H9 (cell line): ENCODE data around the gene FXYD7. TPM values are rescaled to one million over a fixed set of nuclear protein-coding genes. Genes with fewer than 3 reads are reported as not detected.
A peak's percentile ranks its signal among the peaks of the same experiment; 100 is the strongest.

ENCODE experiments used
- DNase-seq: peaks from one replicate; pipeline ENCODE4 v3.0.0-alpha.2; 2017
- H2AFZ ChIP-seq: one replicate; pipeline ENCODE4 v1.6.1; 2013; ENCODE audit warnings: mild to moderate bottlenecking, low read length, control low read depth, moderate library complexity
- H2AK5ac ChIP-seq: 2 replicates; pipeline ENCODE4 v1.6.1; 2013; ENCODE audit warnings: low read length, control low read depth, mixed read lengths; ENCODE audit not compliant: insufficient read length
- H2BK120ac ChIP-seq: one replicate; pipeline ENCODE4 v1.6.1; 2013; ENCODE audit warnings: low read depth, mild to moderate bottlenecking, low read length, control low read depth, inconsistent platforms; ENCODE audit not compliant: poor library complexity, severe bottlenecking
- H2BK12ac ChIP-seq: 2 replicates; pipeline ENCODE4 v1.6.1; 2013; ENCODE audit warnings: low read length, control low read depth, mixed read lengths, low read depth; ENCODE audit not compliant: insufficient read length
- H2BK15ac ChIP-seq: 2 replicates; pipeline ENCODE4 v1.6.1; 2013; ENCODE audit warnings: low read depth, low read length, control low read depth
- H2BK20ac ChIP-seq: one replicate; pipeline ENCODE4 v1.6.1; 2013; ENCODE audit warnings: low read depth, mild to moderate bottlenecking, low read length, control low read depth, inconsistent platforms; ENCODE audit not compliant: poor library complexity, severe bottlenecking
- H2BK5ac ChIP-seq: 2 replicates; pipeline ENCODE4 v1.6.1; 2013; ENCODE audit warnings: low read length, control low read depth, mixed read lengths; ENCODE audit not compliant: insufficient read length
- H3K14ac ChIP-seq: 2 replicates; pipeline ENCODE4 v1.6.1; 2013; ENCODE audit warnings: low read length, control low read depth; ENCODE audit not compliant: insufficient read depth
- H3K18ac ChIP-seq: 2 replicates; pipeline ENCODE4 v1.6.1; 2013; ENCODE audit warnings: low read depth, mild to moderate bottlenecking, mixed read lengths, low read length, control low read depth; ENCODE audit not compliant: insufficient read length
- H3K23ac ChIP-seq: 2 replicates; pipeline ENCODE4 v1.6.1; 2013; ENCODE audit warnings: low read length, control low read depth, mixed read lengths, low read depth; ENCODE audit not compliant: insufficient read length
- H3K23me2 ChIP-seq: 2 replicates; pipeline ENCODE4 v1.6.1; 2013; ENCODE audit warnings: low read depth, mild to moderate bottlenecking, mixed read lengths, low read length, control low read depth; ENCODE audit not compliant: insufficient read length, poor library complexity, severe bottlenecking
- H3K27ac ChIP-seq: 2 replicates; pipeline ENCODE4 v1.5.1; 2013; ENCODE audit warnings: low read length, control low read depth, mixed read lengths, low read depth; ENCODE audit not compliant: insufficient read length
- H3K27me3 ChIP-seq: 2 replicates; pipeline ENCODE4 v1.6.1; 2013; ENCODE audit warnings: low read length, control low read depth, inconsistent platforms; ENCODE audit not compliant: insufficient read depth
- H3K4ac ChIP-seq: 2 replicates; pipeline ENCODE4 v1.6.1; 2013; ENCODE audit warnings: low read depth, mild to moderate bottlenecking, control low read depth, inconsistent platforms, low read length, moderate library complexity
- H3K4me1 ChIP-seq: 2 replicates; pipeline ENCODE4 v1.6.1; 2013; ENCODE audit warnings: low read length, control low read depth, inconsistent platforms; ENCODE audit not compliant: insufficient read depth
- H3K4me2 ChIP-seq: 2 replicates; pipeline ENCODE4 v1.6.1; 2013; ENCODE audit warnings: low read length, control low read depth, mixed read lengths; ENCODE audit not compliant: insufficient read length, insufficient read depth
- H3K56ac ChIP-seq: 2 replicates; pipeline ENCODE4 v1.6.1; 2013; ENCODE audit warnings: low read depth, mild to moderate bottlenecking, mixed read lengths, low read length, control low read depth; ENCODE audit not compliant: insufficient read length
- H3K79me1 ChIP-seq: 2 replicates; pipeline ENCODE4 v1.6.1; 2013; ENCODE audit warnings: low read depth, mild to moderate bottlenecking, moderate library complexity, low read length, control low read depth, inconsistent platforms; ENCODE audit not compliant: insufficient read depth, poor library complexity, severe bottlenecking
- H3K79me2 ChIP-seq: 2 replicates; pipeline ENCODE4 v1.6.1; 2013; ENCODE audit warnings: low read length, control low read depth, inconsistent platforms; ENCODE audit not compliant: insufficient read depth
- H3K9ac ChIP-seq: 2 replicates; pipeline ENCODE4 v1.6.1; 2013; ENCODE audit warnings: low read length, control low read depth, mixed read lengths; ENCODE audit not compliant: insufficient read length; ENCODE audit errors: extremely low read depth
- H3K9me3 ChIP-seq: one replicate; pipeline ENCODE4 v1.6.1; 2013; ENCODE audit warnings: low read depth, low read length, inconsistent platforms; ENCODE audit not compliant: control insufficient read depth
- H3T11ph ChIP-seq: one replicate; pipeline ENCODE4 v1.6.1; 2013; ENCODE audit warnings: mild to moderate bottlenecking, low read length, control low read depth, inconsistent platforms
- H4K20me1 ChIP-seq: one replicate; pipeline ENCODE4 v1.6.1; 2013; ENCODE audit not compliant: control insufficient read depth, insufficient read length, insufficient read depth
- H4K5ac ChIP-seq: 2 replicates; pipeline ENCODE4 v1.6.1; 2013; ENCODE audit warnings: low read depth, mild to moderate bottlenecking, mixed read lengths, low read length, control low read depth; ENCODE audit not compliant: insufficient read length
- H4K8ac ChIP-seq: replicated peaks from 2 replicates; pipeline ENCODE4 v1.6.1; 2013; ENCODE audit warnings: low read length, control low read depth, mixed read lengths, low read depth; ENCODE audit not compliant: insufficient read length
- H4K91ac ChIP-seq: 2 replicates; pipeline ENCODE4 v1.6.1; 2013; ENCODE audit warnings: low read depth, mild to moderate bottlenecking, moderate library complexity, mixed read lengths, low read length, control low read depth; ENCODE audit not compliant: insufficient read length
- H3K27ac Mint-ChIP-seq, 3 experiments: 2 replicates in 2 of 3; 3 replicates in 1 of 3; pipeline ENCODE4 v1.8.0; 2020 to 2021; ENCODE audit warnings: mixed read lengths in 3 of 3, mild to moderate bottlenecking in 1 of 3, moderate library complexity in 1 of 3
- H3K27me3 Mint-ChIP-seq: 2 replicates; pipeline ENCODE4 v1.8.0; 2021; ENCODE audit warnings: low read depth, mild to moderate bottlenecking, moderate library complexity, mixed read lengths
- H3K36me3 Mint-ChIP-seq, 3 experiments: 2 replicates in 2 of 3; 3 replicates in 1 of 3; pipeline ENCODE4 v1.8.0; 2020 to 2021; ENCODE audit warnings: low read depth in 3 of 3, mixed read lengths in 3 of 3; ENCODE audit not compliant: insufficient read depth in 1 of 3
- H3K4me1 Mint-ChIP-seq, 2 experiments: 2 replicates each; pipeline ENCODE4 v1.8.0; 2020; ENCODE audit warnings: mixed read lengths in 2 of 2
- H3K4me3 Mint-ChIP-seq, 2 experiments: 2 replicates in 1 of 2; 3 replicates in 1 of 2; pipeline ENCODE4 v1.8.0; 2020 to 2021; ENCODE audit warnings: mild to moderate bottlenecking in 2 of 2, mixed read lengths in 2 of 2, moderate library complexity in 1 of 2
- H3K9me3 Mint-ChIP-seq, 2 experiments: 2 replicates in 1 of 2; 3 replicates in 1 of 2; pipeline ENCODE4 v1.8.0; 2020; ENCODE audit warnings: mild to moderate bottlenecking in 2 of 2, mixed read lengths in 2 of 2, moderate library complexity in 1 of 2
- CTCF ChIP-seq: fragments of 200-600 bp; sonication (generic); conservative IDR thresholded peaks from 3 replicates; pipeline ENCODE4 v1.8.0; 2021; ENCODE audit warnings: antibody characterized with exemption, mild to moderate bottlenecking
- WGBS: extraction: QIAGEN DNeasy Blood & Tissue Kit; methylation state at CpG from one replicate; pipeline ENCODE4 v1.1.7; 2013; ENCODE audit warnings: missing lambda C conversion rate, low lambda C conversion rate, mixed read lengths; ENCODE audit not compliant: insufficient read length; ENCODE audit errors: extremely low coverage; 5-methylcytosine and 5-hydroxymethylcytosine counted together
- total RNA-seq: library from RNA; stranded (reverse); gene quantifications from 2 replicates; pipeline ENCODE4 v1.2.1, GENCODE V29; 2021

Gene FXYD7
- total RNA-seq, 1 experiment from 2014 or later, result 9.0 TPM

DNA sequence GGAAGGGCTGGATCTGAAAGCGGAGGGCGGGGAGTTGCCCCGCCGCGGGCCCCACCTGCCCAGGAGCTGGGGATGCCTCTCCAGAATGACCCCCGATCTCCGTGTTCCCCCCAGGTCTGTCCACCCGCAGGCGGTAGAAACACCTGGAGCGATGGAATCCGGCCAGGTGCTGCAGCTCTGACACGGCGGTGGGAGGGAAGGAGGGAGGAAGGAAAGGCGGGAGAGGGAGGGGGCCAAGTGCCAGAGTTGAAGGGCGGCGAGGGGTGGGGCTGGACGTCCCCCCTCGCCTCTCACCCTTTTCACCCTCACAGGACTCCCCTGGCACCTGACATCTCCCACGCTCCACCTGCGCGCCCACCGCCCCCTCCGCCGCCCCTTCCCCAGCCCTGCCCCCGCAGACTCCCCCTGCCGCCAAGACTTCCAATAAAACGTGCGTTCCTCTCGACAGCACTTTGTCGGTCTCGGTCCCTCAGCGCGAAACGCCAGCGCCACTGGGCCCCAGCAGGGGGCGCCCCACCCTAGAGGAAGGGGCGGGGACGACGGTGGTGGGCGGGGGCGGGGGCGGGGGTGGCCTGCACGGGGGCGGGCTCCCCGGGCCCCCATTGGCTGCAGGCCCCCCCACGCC is 337 bp upstream of the FXYD7 start:
- H3K9me3 Mint-ChIP-seq, result no peaks in the 10 kb centered on the region
- 0 out of 2 replicates have a peak overlapping the region, but pooled peaks have one; percentile 1 for H3K14ac ChIP-seq
- peaks cover 2% of the 10 kb centered on the region; the same call in 1 of the 2 replicates for H3K4me1 ChIP-seq
- H2AK5ac ChIP-seq, result no peak overlapping the region
- peaks cover 48% of the 10 kb centered on the region for H3K27me3 Mint-ChIP-seq
- no peaks in the 10 kb centered on the region for H4K20me1 ChIP-seq
- H2BK12ac ChIP-seq, result no peak overlapping the region
- no peak overlapping the region for H2BK15ac ChIP-seq
- H3K18ac ChIP-seq, result no peak overlapping the region
- no peak overlapping the region for H3K56ac ChIP-seq
- H3K4ac ChIP-seq, result no peak overlapping the region
- peak; percentile 70 for TF ChIP-seq CTCF
- H4K8ac ChIP-seq, result no peak overlapping the region
- no peaks in the 10 kb centered on the region for H3K9me3 ChIP-seq
- no peak overlapping the region for H3T11ph ChIP-seq
- H3K23ac ChIP-seq, result no peak overlapping the region
- no peak overlapping the region for H2AFZ ChIP-seq
- H3K79me1 ChIP-seq, result no peaks in the 10 kb centered on the region
- H4K91ac ChIP-seq, result no peak overlapping the region
- H3K27me3 ChIP-seq, result no peaks in the 10 kb centered on the region; the same call in 1 of the 2 replicates
- peak; percentile 85 for DNase-seq
- H3K23me2 ChIP-seq, result peaks cover 24% of the 10 kb centered on the region
- H2BK5ac ChIP-seq, result no peak overlapping the region
- peak overlapping the region; percentile 82 for H3K4me2 ChIP-seq
- no CpG with 5 or more reads among the region's 46 CpGs for WGBS
- no peaks in the 10 kb centered on the region for H3K79me2 ChIP-seq
- H3K4me1 Mint-ChIP-seq, result peaks cover 39 to 56% of the 10 kb centered on the region in 2 experiments
- H3K27ac ChIP-seq, result no peak overlapping the region
- H3K4me3 Mint-ChIP-seq, result peak overlapping the region; percentile 66 to 87
- no peak overlapping the region for H2BK20ac ChIP-seq
- peaks cover 3 to 10% (median 6%) of the 10 kb centered on the region in 3 experiments; a peak in 5 of 7 replicates for H3K36me3 Mint-ChIP-seq
- no peak overlapping the region for H4K5ac ChIP-seq
- peak overlapping the region in 1 of 3 experiments; percentile 79; a peak in 1 of 7 replicates for H3K27ac Mint-ChIP-seq
- no peak overlapping the region for H3K9ac ChIP-seq
- H2BK120ac ChIP-seq, result no peak overlapping the region
